Hepatocyte (in vitro differentiated cells): ENCODE measurements around the gene COASY. TPM values are rescaled to one million over a fixed set of nuclear protein-coding genes. Genes with fewer than 3 reads are reported as not detected.

Experiments
- DNase-seq: peaks from one replicate; pipeline ENCODE4 v3.0.0-alpha.2; 2016; ENCODE audit warnings: low spot score
- H2AFZ ChIP-seq: fragments of 200-600 bp; sonication (generic); 2 replicates; pipeline ENCODE4 v1.6.0; 2016; ENCODE audit warnings: antibody characterized with exemption, mild to moderate bottlenecking
- H3K27ac ChIP-seq: fragments of 200-600 bp; sonication (generic); 2 replicates; pipeline ENCODE4 v1.5.1; 2016; ENCODE audit warnings: mild to moderate bottlenecking
- H3K27me3 ChIP-seq: fragments of 200-600 bp; sonication (generic); 2 replicates; pipeline ENCODE4 v1.6.1; 2016
- H3K36me3 ChIP-seq: fragments of 200-600 bp; sonication (generic); replicated peaks from 2 replicates; pipeline ENCODE4 v1.5.1; 2016; ENCODE audit warnings: low read depth; ENCODE audit not compliant: insufficient read depth
- H3K4me1 ChIP-seq: fragments of 200-600 bp; sonication (generic); 2 replicates; pipeline ENCODE4 v1.5.1; 2016; ENCODE audit warnings: mild to moderate bottlenecking, moderate library complexity; ENCODE audit not compliant: insufficient read depth
- H3K4me2 ChIP-seq: fragments of 200-600 bp; sonication (generic); 2 replicates; pipeline ENCODE4 v1.6.0; 2016
- H3K4me3 ChIP-seq: fragments of 200-600 bp; sonication (generic); 2 replicates; pipeline ENCODE4 v1.5.1; 2016; ENCODE audit warnings: mild to moderate bottlenecking
- H3K79me2 ChIP-seq: fragments of 200-600 bp; sonication (generic); 2 replicates; pipeline ENCODE4 v1.6.0; 2017; ENCODE audit warnings: mild to moderate bottlenecking
- H3K9me2 ChIP-seq: fragments of 200-600 bp; sonication (generic); replicated peaks from 2 replicates; pipeline ENCODE4 v1.6.0; 2017; ENCODE audit warnings: mild to moderate bottlenecking; ENCODE audit not compliant: insufficient read depth
- H3K9me3 ChIP-seq: fragments of 200-600 bp; sonication (generic); 2 replicates; pipeline ENCODE4 v1.5.1; 2016; ENCODE audit warnings: low read depth, mild to moderate bottlenecking
- H4K20me1 ChIP-seq: fragments of 200-600 bp; sonication (generic); 2 replicates; pipeline ENCODE4 v1.6.0; 2016; ENCODE audit warnings: mild to moderate bottlenecking; ENCODE audit not compliant: insufficient read depth, poor library complexity, severe bottlenecking
- CTCF ChIP-seq: fragments of 200-600 bp; sonication (generic); IDR thresholded peaks from 2 replicates; pipeline ENCODE4 v1.5.1; 2016; ENCODE audit warnings: antibody characterized with exemption, mild to moderate bottlenecking; ENCODE audit not compliant: poor library complexity
- EZH2 ChIP-seq: fragments of 200-600 bp; sonication (generic); IDR thresholded peaks from 2 replicates; pipeline ENCODE4 v1.6.1; 2016; ENCODE audit warnings: antibody characterized with exemption, mild to moderate bottlenecking, borderline replicate concordance
- EZH2phosphoT487 ChIP-seq: fragments of 200-600 bp; sonication (generic); IDR thresholded peaks from one replicate; pipeline ENCODE4 v1.6.1; 2018; ENCODE audit warnings: antibody characterized with exemption, mild to moderate bottlenecking, low read depth, moderate library complexity; ENCODE audit not compliant: unreplicated experiment, severe bottlenecking
- WGBS: methylation state at CpG from one replicate; pipeline ENCODE4 v1.1.6; 2016; ENCODE audit warnings: low lambda C conversion rate; ENCODE audit errors: missing lambda C conversion rate; 5-methylcytosine and 5-hydroxymethylcytosine counted together
- polyA plus RNA-seq: library from polyadenylated mRNA; unstranded; fragments of >200 nt; fragmentation: Nextera tagmentation; extraction: Ambion mirVana; gene quantifications from 2 replicates; pipeline ENCODE4 v1.2.1, GENCODE V29; 2016
- total RNA-seq: library from RNA; depleted of rRNA; stranded (reverse); fragments of >200 nt; gene quantifications from 2 replicates; pipeline ENCODE4 v1.2.3, GENCODE V29; 2014

COASY gene
- total and polyA plus RNA-seq, 2 experiments from 2014 or later: 33.9 to 91.6 TPM

GRCh38 chr17:42578282-42578869 is 16.4 kb downstream of the COASY start:
- H3K36me3 ChIP-seq: no peaks in the 10 kb centered on the region
- H3K27ac ChIP-seq: peak overlapping the region; percentile 76
- H3K4me3 ChIP-seq: peak overlapping the region; percentile 46
- TF ChIP-seq EZH2 (no peak), EZH2phosphoT487 (no peak), CTCF (peak; percentile 74)
- H3K9me3 ChIP-seq: no peaks in the 10 kb centered on the region
- WGBS: 2% methylated on average over 20 of the region's 20 CpGs
- no peaks in the 10 kb centered on the region for H3K27me3 ChIP-seq
- DNase-seq: peak; percentile 87
- peaks cover 4% of the 10 kb centered on the region for H3K4me1 ChIP-seq
- no peaks in the 10 kb centered on the region for H4K20me1 ChIP-seq
- H3K79me2 ChIP-seq: peaks cover 7% of the 10 kb centered on the region
- no peaks in the 10 kb centered on the region for H3K9me2 ChIP-seq
- peak overlapping the region; percentile 85 for H3K4me2 ChIP-seq
- H2AFZ ChIP-seq: peak overlapping the region; percentile 54

GRCh38 chr17:42579794-42580551 is 18.0 kb downstream of the COASY start:
- TF ChIP-seq EZH2: no peak
- TF ChIP-seq EZH2phosphoT487: no peak
- TF ChIP-seq CTCF: no peak
- no peak overlapping the region for H3K4me3 ChIP-seq
- H3K27me3 ChIP-seq: no peaks in the 10 kb centered on the region
- H4K20me1 ChIP-seq: no peaks in the 10 kb centered on the region
- no peaks in the 10 kb centered on the region for H3K9me2 ChIP-seq
- no peak overlapping the region for H3K4me2 ChIP-seq
- H3K79me2 ChIP-seq: peaks cover 7% of the 10 kb centered on the region
- H3K27ac ChIP-seq: no peak overlapping the region
- no peak for DNase-seq
- H2AFZ ChIP-seq: no peak overlapping the region
- no peaks in the 10 kb centered on the region for H3K36me3 ChIP-seq
- H3K9me3 ChIP-seq: no peaks in the 10 kb centered on the region
- peaks cover 4% of the 10 kb centered on the region for H3K4me1 ChIP-seq
- 70% methylated on average over 2 of the region's 2 CpGs for WGBS

GRCh38 chr17:42581744-42582270 is 19.9 kb downstream of the COASY start:
- H3K79me2 ChIP-seq: peaks cover 7% of the 10 kb centered on the region
- TF ChIP-seq CTCF (no peak), EZH2phosphoT487 (no peak), EZH2 (no peak)
- H3K4me2 ChIP-seq: no peak overlapping the region
- H3K27me3 ChIP-seq: no peaks in the 10 kb centered on the region
- H4K20me1 ChIP-seq: no peaks in the 10 kb centered on the region
- WGBS: 97% methylated on average over 10 of the region's 10 CpGs
- no peaks in the 10 kb centered on the region for H3K9me2 ChIP-seq
- no peak overlapping the region for H2AFZ ChIP-seq
- no peaks in the 10 kb centered on the region for H3K36me3 ChIP-seq
- H3K27ac ChIP-seq: no peak overlapping the region
- H3K9me3 ChIP-seq: no peaks in the 10 kb centered on the region
- DNase-seq: no peak
- H3K4me3 ChIP-seq: no peak overlapping the region
- H3K4me1 ChIP-seq: peaks cover 4% of the 10 kb centered on the region
